ENCODE data around the gene ALOX12B. TPM values are rescaled to one million over a fixed set of nuclear protein-coding genes. Genes with fewer than 3 reads are reported as not detected.

Gene ALOX12B
- total RNA-seq, 1 experiment from 2014 or later: not detected

DNA sequence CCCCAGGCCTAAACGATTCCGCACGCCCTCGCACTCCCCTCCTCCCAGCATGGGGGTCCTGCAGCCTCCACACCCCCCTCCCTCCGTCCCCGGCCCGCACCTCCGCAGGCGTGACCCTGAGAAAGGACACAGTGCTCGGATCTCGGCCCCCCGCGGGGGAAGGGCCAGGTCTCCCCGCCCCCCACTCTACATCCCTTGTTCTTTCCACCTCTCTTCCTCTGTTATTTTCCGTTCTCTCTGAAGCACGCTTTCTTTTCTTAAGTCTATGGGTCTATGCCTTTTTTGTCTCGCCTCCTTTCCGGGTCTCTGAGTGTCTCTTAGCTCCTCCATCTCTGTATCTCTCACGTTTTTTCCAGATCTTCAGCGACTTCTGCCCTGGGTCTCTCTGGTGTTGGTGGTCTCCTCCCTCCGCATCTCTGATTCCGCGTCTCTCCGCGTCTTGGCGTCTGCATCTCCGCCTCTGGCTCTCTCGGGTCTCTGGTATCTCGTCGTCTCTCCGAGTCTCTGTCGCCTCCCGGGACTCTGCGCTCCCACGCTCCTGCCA, 38.5 kb upstream of the ALOX12B start:
- no peaks in the 10 kb centered on the region for H3K36me3 ChIP-seq (ENCODE audit: low read depth)
- H3K27me3 ChIP-seq (ENCODE audit: insufficient read depth, low read depth): no peaks in the 10 kb centered on the region
- no TSS peak for BruUV-seq (replicated peaks)
- no peaks in the 10 kb centered on the region for H3K9me3 ChIP-seq (ENCODE audit: insufficient read depth, low read depth)
- H3K4me3 ChIP-seq: peak overlapping the region; percentile 81
- H3K79me2 ChIP-seq (ENCODE audit: low read depth): no peaks in the 10 kb centered on the region
- H3K4me1 ChIP-seq (replicated peaks; ENCODE audit: insufficient read depth): peaks cover 12% of the 10 kb centered on the region; the same call in 1 of the 2 replicates
- no peaks in the 10 kb centered on the region for H4K20me1 ChIP-seq (ENCODE audit: insufficient read depth)
- no peak overlapping the region for H3K27ac ChIP-seq
- H3K9me2 ChIP-seq (ENCODE audit: insufficient read depth): no peaks in the 10 kb centered on the region
- DNase-seq: no peak
- peak overlapping the region; percentile 89 for H2AFZ ChIP-seq
- TF ChIP-seq EZH2 (IDR thresholded peaks at IDR 0.05; ENCODE audit: low read depth): no peak
- TF ChIP-seq, protein P1, sequence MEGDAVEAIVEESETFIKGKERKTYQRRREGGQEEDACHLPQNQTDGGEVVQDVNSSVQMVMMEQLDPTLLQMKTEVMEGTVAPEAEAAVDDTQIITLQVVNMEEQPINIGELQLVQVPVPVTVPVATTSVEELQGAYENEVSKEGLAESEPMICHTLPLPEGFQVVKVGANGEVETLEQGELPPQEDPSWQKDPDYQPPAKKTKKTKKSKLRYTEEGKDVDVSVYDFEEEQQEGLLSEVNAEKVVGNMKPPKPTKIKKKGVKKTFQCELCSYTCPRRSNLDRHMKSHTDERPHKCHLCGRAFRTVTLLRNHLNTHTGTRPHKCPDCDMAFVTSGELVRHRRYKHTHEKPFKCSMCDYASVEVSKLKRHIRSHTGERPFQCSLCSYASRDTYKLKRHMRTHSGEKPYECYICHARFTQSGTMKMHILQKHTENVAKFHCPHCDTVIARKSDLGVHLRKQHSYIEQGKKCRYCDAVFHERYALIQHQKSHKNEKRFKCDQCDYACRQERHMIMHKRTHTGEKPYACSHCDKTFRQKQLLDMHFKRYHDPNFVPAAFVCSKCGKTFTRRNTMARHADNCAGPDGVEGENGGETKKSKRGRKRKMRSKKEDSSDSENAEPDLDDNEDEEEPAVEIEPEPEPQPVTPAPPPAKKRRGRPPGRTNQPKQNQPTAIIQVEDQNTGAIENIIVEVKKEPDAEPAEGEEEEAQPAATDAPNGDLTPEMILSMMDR (conservative IDR thresholded peaks at IDR 0.05): no peak
- H3K4me2 ChIP-seq: peak overlapping the region; percentile 95
- peaks cover 11% of the 10 kb centered on the region; the same call in 1 of the 2 replicates for H3F3A ChIP-seq (ENCODE audit: insufficient read depth, low read depth)
- intact Hi-C loops (cut with micrococcal nuclease; ENCODE audit: unreplicated experiment): loop anchor here (1.0 kb wide), 1 partner anchor 12 kb away; no protein-coding TSS in a partner anchor
- ChIA-PET CTCF (no interaction called here), POLR2A (ENCODE audit: unreplicated experiment) (interaction anchor here (0.5 to 0.6 kb wide), 2 partner anchors 94 to 291 kb away, joined by 4 read pairs; no protein-coding TSS in a partner anchor)

DNA sequence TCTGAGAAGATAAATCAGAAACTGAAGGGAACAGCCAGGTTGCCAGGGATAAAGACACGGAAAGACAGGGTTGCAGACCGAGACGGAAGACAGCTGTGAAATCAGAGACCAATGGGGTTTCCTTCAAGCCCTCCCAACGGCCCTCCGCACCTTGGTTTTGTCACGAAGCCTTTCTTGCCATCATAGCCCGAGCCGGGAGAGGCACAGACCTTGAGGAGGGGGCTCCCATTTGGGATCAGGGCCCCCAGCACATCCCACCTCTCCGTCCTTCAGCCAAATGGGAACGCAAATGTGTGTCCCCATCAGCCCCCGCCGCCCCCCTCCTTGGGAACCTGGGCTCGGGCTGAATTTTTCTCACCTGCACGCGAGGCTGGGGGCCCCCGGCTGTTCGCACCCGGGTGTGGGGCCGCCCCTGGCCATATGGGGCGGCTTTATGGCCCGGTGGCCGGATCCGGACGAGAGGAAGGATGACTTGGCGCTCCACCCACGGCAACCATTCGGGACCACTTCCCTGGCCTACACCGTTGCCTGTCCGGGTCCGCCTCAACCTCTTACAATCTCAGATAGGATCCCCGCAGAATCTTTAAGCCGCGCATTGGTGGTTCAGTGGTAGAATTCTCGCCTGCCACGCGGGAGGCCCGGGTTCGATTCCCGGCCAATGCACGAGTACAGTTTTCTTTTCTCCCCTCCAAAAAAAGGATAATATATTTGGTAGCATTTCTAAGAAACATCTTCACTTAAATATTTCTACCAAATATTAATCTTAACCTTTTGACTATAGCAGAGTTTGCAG, 37.8 kb upstream of the ALOX12B start:
- POLR2A ChIA-PET (ENCODE audit: unreplicated experiment): interaction anchor here (0.6 kb wide), 2 partner anchors 48 to 95 kb away, joined by 4 read pairs; no protein-coding TSS in a partner anchor
- H3K27ac ChIP-seq: no peak overlapping the region
- peak overlapping the region; percentile 89; the same call in 1 of the 2 replicates for H2AFZ ChIP-seq
- CTCF ChIA-PET: no interaction called here
- H3K9me2 ChIP-seq (ENCODE audit: insufficient read depth): no peaks in the 10 kb centered on the region
- no peaks in the 10 kb centered on the region for H4K20me1 ChIP-seq (ENCODE audit: insufficient read depth)
- H3F3A ChIP-seq (ENCODE audit: insufficient read depth, low read depth): peaks cover 14% of the 10 kb centered on the region; the same call in 1 of the 2 replicates
- no peaks in the 10 kb centered on the region for H3K36me3 ChIP-seq (ENCODE audit: low read depth)
- intact Hi-C loops (cut with micrococcal nuclease; ENCODE audit: unreplicated experiment): no loop called here
- peak overlapping the region; percentile 81 for H3K4me3 ChIP-seq
- peaks cover 12% of the 10 kb centered on the region; the same call in 1 of the 2 replicates for H3K4me1 ChIP-seq (replicated peaks; ENCODE audit: insufficient read depth)
- TF ChIP-seq EZH2 (IDR thresholded peaks at IDR 0.05; ENCODE audit: low read depth): no peak
- TF ChIP-seq, protein P1 (conservative IDR thresholded peaks at IDR 0.05): no peak
- BruUV-seq (replicated peaks): no TSS peak
- H3K4me2 ChIP-seq: peak overlapping the region; percentile 95
- no peaks in the 10 kb centered on the region for H3K27me3 ChIP-seq (ENCODE audit: insufficient read depth, low read depth)
- no peaks in the 10 kb centered on the region for H3K79me2 ChIP-seq (ENCODE audit: low read depth)
- no peaks in the 10 kb centered on the region for H3K9me3 ChIP-seq (ENCODE audit: insufficient read depth, low read depth)
- DNase-seq: peak; percentile 43 to 84

DNA sequence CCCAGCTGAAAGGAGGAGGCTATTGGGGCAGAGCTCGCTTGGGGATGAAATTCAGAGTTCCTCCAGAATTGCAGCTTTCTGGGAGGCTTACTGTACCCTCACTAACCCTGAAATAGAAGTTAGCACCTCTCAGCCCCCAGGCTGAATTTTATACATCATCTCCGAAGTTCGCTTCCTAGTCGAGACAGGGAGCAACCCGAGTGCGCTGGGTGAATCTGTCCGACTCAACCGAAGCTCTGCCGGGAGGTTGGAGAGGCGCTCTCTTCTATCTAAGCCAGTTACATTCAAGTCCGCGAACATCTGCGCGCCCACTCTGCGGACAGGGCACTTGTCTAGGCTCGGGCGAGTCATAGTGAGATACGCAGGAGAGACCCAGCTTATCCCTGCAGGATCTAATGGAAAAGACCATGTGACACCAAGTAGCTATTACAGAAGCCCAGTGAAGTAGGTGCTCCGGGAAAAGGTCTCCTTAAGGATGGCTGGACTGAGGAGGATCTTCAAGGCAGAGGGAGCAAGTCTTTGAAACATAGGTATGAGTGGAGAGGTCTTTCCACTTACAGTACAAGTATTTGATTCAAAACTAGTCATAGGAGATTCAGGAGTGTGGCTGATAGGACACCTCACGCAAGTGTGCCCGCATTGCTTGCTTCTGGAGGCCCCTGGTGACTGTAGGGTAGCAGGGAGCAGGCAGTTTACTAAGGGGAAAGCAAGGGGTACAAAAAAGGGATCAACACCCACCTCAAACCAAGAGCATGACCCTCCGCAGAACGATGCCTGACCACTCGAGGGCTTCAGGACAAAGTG, 37.0 kb upstream of the ALOX12B start:
- intact Hi-C loops (cut with micrococcal nuclease; ENCODE audit: unreplicated experiment): no loop called here
- POLR2A ChIA-PET (ENCODE audit: unreplicated experiment): interaction anchor here (0.6 kb wide), 1 partner anchor 49 kb away, joined by 4 read pairs; no protein-coding TSS in a partner anchor
- H3K79me2 ChIP-seq (ENCODE audit: low read depth): no peaks in the 10 kb centered on the region
- TF ChIP-seq, protein P1 (conservative IDR thresholded peaks at IDR 0.05): no peak
- no peak for TF ChIP-seq EZH2 (IDR thresholded peaks at IDR 0.05; ENCODE audit: low read depth)
- no peak overlapping the region for H3K27ac ChIP-seq
- H4K20me1 ChIP-seq (ENCODE audit: insufficient read depth): peaks cover 5% of the 10 kb centered on the region; the same call in 1 of the 2 replicates
- no peaks in the 10 kb centered on the region for H3K9me3 ChIP-seq (ENCODE audit: insufficient read depth, low read depth)
- no peaks in the 10 kb centered on the region for H3K36me3 ChIP-seq (ENCODE audit: low read depth)
- H3F3A ChIP-seq (ENCODE audit: insufficient read depth, low read depth): peaks cover 22% of the 10 kb centered on the region; the same call in 1 of the 2 replicates
- peak overlapping the region; percentile 81 for H3K4me3 ChIP-seq
- no peaks in the 10 kb centered on the region for H3K9me2 ChIP-seq (ENCODE audit: insufficient read depth)
- CTCF ChIA-PET: interaction anchor here (0.5 kb wide), 1 partner anchor 66 kb away, joined by 3 read pairs; the partner anchor contains the start of gene BORCS6
- BruUV-seq (replicated peaks): no TSS peak
- DNase-seq: peak in 1 of 2 experiments; percentile 29
- peak overlapping the region; percentile 86; the same call in 1 of the 2 replicates for H2AFZ ChIP-seq
- no peaks in the 10 kb centered on the region for H3K27me3 ChIP-seq (ENCODE audit: insufficient read depth, low read depth)
- H3K4me1 ChIP-seq (replicated peaks; ENCODE audit: insufficient read depth): peaks cover 16% of the 10 kb centered on the region; the same call in 1 of the 2 replicates
- H3K4me2 ChIP-seq: peak overlapping the region; percentile 95

Data from PC-9 (cell line).